BLaER1 (cell line): ENCODE data around the gene CFTR.
"Not testable (repeated sequence)": the region's sequence is repeated elsewhere in the genome, so short reads cannot be mapped to it uniquely, and the experiment has no call there.

Experiments
- H3K27ac ChIP-seq: shearing (Covaris generic); formaldehyde crosslinking; 2 replicates; pipeline ENCODE4 v1.8.1; 2022
- H3K27me3 ChIP-seq: shearing (Covaris generic); formaldehyde crosslinking; 2 replicates; pipeline ENCODE4 v1.8.1; 2022
- H3K36me3 ChIP-seq: shearing (Covaris generic); formaldehyde crosslinking; 2 replicates; pipeline ENCODE4 v1.8.1; 2022
- H3K4me1 ChIP-seq: shearing (Covaris generic); formaldehyde crosslinking; 2 replicates; pipeline ENCODE4 v1.8.1; 2022
- H3K4me2 ChIP-seq: shearing (Covaris generic); formaldehyde crosslinking; 2 replicates; pipeline ENCODE4 v1.8.1; 2022
- H3K4me3 ChIP-seq: shearing (Covaris generic); formaldehyde crosslinking; 2 replicates; pipeline ENCODE4 v1.8.1; 2022
- H3K9ac ChIP-seq: shearing (Covaris generic); formaldehyde crosslinking; 2 replicates; pipeline ENCODE4 v1.8.1; 2022
- H3K9me3 ChIP-seq: shearing (Covaris generic); formaldehyde crosslinking; 2 replicates; pipeline ENCODE4 v1.8.1; 2022
- H4K20me1 ChIP-seq: shearing (Covaris generic); formaldehyde crosslinking; 2 replicates; pipeline ENCODE4 v1.8.1; 2022
- Cebpa-rat ChIP-seq: shearing (Covaris generic); IDR thresholded peaks from 2 replicates; pipeline ENCODE4 v1.8.1; 2022

The CFTR gene

GRCh38 chr7:117479225-117480054 lies at the start of gene CFTR:
CFTR (plus strand) TSS chr7:117480025; CDS start chr7:117480095, 70 bp downstream.
- H3K9ac ChIP-seq: no peak within 1 kb of the TSS
- H3K27ac ChIP-seq: no peak within 1 kb of the TSS
- H3K36me3 ChIP-seq: no peaks in the 10 kb centered on the region
- no peak within 1 kb of the TSS for H3K4me3 ChIP-seq
- 0 out of 2 replicates have a peak, but pooled peaks cover 5% of the 10 kb centered on the region for H3K9me3 ChIP-seq
- no peaks in the 10 kb centered on the region for H3K4me1 ChIP-seq
- no peaks in the 10 kb centered on the region for H4K20me1 ChIP-seq
- H3K4me2 ChIP-seq: no peak within 1 kb of the TSS
- no peak for TF ChIP-seq Cebpa-rat
- H3K27me3 ChIP-seq: no peaks in the 10 kb centered on the region

- Histone ChIP-seq H3K9ac (no peak overlapping the region), H3K9me3 (no peaks in the 10 kb centered on the region), H4K20me1 (no peaks in the 10 kb centered on the region), H3K27ac (no peak overlapping the region), H3K4me2 (no peak overlapping the region), H3K4me1 (peaks cover 4% of the 10 kb centered on the region; the same call in 1 of the 2 replicates), H3K27me3 (no peaks in the 10 kb centered on the region), H3K4me3 (no peak overlapping the region), H3K36me3 (no peaks in the 10 kb centered on the region)
- TF ChIP-seq Cebpa-rat: no peak
These were observed 44.3 kb upstream of the CFTR start for GRCh38 chr7:117435475-117436043.

- Histone ChIP-seq H3K4me1 (no peaks in the 10 kb centered on the region), H3K9ac (no peak overlapping the region), H3K4me3 (no peak overlapping the region), H3K36me3 (no peaks in the 10 kb centered on the region), H3K27me3 (no peaks in the 10 kb centered on the region), H3K4me2 (no peak overlapping the region), H4K20me1 (no peaks in the 10 kb centered on the region), H3K27ac (no peak overlapping the region), H3K9me3 (peaks cover 5% of the 10 kb centered on the region; the same call in 1 of the 2 replicates)
- TF ChIP-seq Cebpa-rat: no peak
These were observed 35.2 kb upstream of the CFTR start for GRCh38 chr7:117444646-117445045.

GRCh38 chr7:117445206-117445605 lies 34.6 kb upstream of the CFTR start:
- Histone ChIP-seq H4K20me1 (no peaks in the 10 kb centered on the region), H3K9me3 (peaks cover 5% of the 10 kb centered on the region; the same call in 1 of the 2 replicates), H3K9ac (no peak overlapping the region), H3K27ac (no peak overlapping the region), H3K4me2 (no peak overlapping the region), H3K4me3 (no peak overlapping the region), H3K36me3 (no peaks in the 10 kb centered on the region), H3K27me3 (no peaks in the 10 kb centered on the region), H3K4me1 (no peaks in the 10 kb centered on the region)
- TF ChIP-seq Cebpa-rat: no peak

DNA sequence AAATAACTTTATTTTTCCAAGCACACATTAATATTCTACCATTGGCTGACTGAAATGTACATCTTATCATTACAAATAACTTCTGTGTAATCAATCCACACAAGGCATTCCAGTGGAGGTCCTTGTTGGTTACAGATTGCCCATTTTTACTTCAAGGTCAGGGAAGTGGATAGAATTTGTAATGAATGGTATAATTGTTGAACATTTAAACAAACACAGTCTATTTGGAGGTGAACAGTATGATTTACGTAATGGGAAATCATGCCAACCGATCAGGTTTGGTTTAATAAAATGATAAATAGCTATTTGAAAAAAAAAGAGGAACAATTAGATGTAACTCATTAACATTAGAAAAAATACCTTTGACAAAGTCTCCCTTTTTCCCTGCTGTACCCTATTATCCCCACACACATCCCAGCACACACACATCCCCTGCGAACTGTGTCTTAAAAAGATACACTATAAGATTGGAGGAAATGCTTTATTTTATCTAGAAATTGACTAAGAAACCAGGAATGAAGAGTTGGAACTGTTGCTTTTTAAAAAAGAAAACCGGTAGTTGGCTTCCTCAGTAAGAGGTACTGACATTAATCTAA lies 33.5 kb upstream of the CFTR start:
- no peaks in the 10 kb centered on the region for H3K4me1 ChIP-seq
- TF ChIP-seq Cebpa-rat: no peak

GRCh38 chr7:117448655-117449054 lies 31.2 kb upstream of the CFTR start:
- no peak overlapping the region for H3K4me3 ChIP-seq
- H4K20me1 ChIP-seq: no peaks in the 10 kb centered on the region
- no peak overlapping the region for H3K4me2 ChIP-seq
- no peaks in the 10 kb centered on the region for H3K27me3 ChIP-seq
- H3K36me3 ChIP-seq: no peaks in the 10 kb centered on the region
- H3K9me3 ChIP-seq: no peaks in the 10 kb centered on the region
- no peak for TF ChIP-seq Cebpa-rat
- no peaks in the 10 kb centered on the region for H3K4me1 ChIP-seq
- no peak overlapping the region for H3K9ac ChIP-seq
- no peak overlapping the region for H3K27ac ChIP-seq

More for the DNA sequence above, 33.5 kb upstream of the CFTR start:
- Histone ChIP-seq H3K27me3 (no peaks in the 10 kb centered on the region), H3K4me3 (no peak overlapping the region), H3K9me3 (no peaks in the 10 kb centered on the region), H3K9ac (no peak overlapping the region), H4K20me1 (no peaks in the 10 kb centered on the region), H3K27ac (no peak overlapping the region), H3K36me3 (no peaks in the 10 kb centered on the region), H3K4me2 (no peak overlapping the region)

DNA sequence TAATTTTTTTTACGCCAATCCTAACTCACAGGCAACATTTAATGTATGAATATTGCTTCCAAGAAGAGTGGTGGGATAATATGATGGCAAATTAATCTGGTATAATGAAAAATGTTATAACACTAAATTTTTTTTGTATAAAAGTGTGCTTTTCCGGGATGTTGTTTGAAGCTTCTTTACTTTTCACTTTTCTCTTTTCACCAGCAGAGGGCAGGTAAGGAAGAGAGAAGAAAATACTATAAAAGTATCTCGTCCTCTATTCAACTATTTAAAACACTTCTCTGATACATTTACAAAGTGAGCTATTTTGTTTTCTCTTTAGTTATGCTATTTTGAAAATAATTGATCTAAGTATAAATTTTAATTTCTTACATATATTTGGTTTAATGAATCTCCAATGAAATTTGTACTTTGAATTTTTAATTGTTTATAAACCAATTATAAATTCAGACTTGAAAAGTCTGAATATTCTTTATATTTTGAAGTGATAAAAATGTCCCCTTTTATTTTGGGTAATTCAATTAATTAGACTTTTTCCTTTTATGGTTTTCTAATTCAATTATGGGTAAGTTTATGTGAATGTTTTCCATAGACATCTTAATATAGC lies 20.7 kb upstream of the CFTR start:
- Histone ChIP-seq H3K9ac (no peak overlapping the region), H3K27me3 (no peaks in the 10 kb centered on the region), H3K4me3 (no peak overlapping the region), H3K36me3 (no peaks in the 10 kb centered on the region), H3K4me1 (no peaks in the 10 kb centered on the region), H4K20me1 (no peaks in the 10 kb centered on the region), H3K4me2 (no peak overlapping the region), H3K9me3 (no peaks in the 10 kb centered on the region), H3K27ac (no peak overlapping the region)
- TF ChIP-seq Cebpa-rat: no peak

- no peak overlapping the region for H3K4me2 ChIP-seq
- no peak overlapping the region for H3K27ac ChIP-seq
- H4K20me1 ChIP-seq: no peaks in the 10 kb centered on the region
- H3K4me1 ChIP-seq: no peaks in the 10 kb centered on the region
- no peaks in the 10 kb centered on the region for H3K27me3 ChIP-seq
- no peaks in the 10 kb centered on the region for H3K9me3 ChIP-seq
- TF ChIP-seq Cebpa-rat: no peak
- H3K4me3 ChIP-seq: no peak overlapping the region
- H3K36me3 ChIP-seq: no peaks in the 10 kb centered on the region
- no peak overlapping the region for H3K9ac ChIP-seq
These were observed 20.1 kb upstream of the CFTR start for GRCh38 chr7:117459735-117460134.

- not testable (repeated sequence) for H3K27ac ChIP-seq, H3K9me3 ChIP-seq, H3K4me2 ChIP-seq, H3K27me3 ChIP-seq, H3K4me3 ChIP-seq, H3K4me1 ChIP-seq, H3K36me3 ChIP-seq, H3K9ac ChIP-seq, H4K20me1 ChIP-seq
These were observed 19.0 kb upstream of the CFTR start for GRCh38 chr7:117460815-117461214.

DNA sequence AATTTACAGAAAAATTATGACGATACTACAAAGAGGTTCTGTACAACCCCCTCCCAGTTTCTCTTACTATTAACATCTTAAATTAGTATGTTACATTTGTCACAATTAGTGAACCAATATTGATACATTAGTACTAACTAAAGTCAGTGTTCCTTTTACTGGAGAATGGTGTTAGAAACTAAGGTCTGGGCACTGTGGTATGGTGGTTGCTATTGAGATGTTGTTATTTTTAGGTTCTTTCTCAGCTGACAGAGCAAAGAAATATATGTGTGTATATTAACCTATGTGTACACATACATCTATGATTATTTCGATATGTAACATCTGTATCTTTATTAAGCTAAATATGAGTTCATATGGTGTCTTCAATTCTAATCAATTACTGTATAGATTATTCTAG lies 11.7 kb upstream of the CFTR start:
- no peaks in the 10 kb centered on the region for H3K27me3 ChIP-seq
- no peaks in the 10 kb centered on the region for H3K9me3 ChIP-seq
- no peaks in the 10 kb centered on the region for H4K20me1 ChIP-seq
- H3K4me3 ChIP-seq: no peak overlapping the region
- no peaks in the 10 kb centered on the region for H3K4me1 ChIP-seq
- H3K4me2 ChIP-seq: no peak overlapping the region
- no peaks in the 10 kb centered on the region for H3K36me3 ChIP-seq
- TF ChIP-seq Cebpa-rat: no peak
- no peak overlapping the region for H3K27ac ChIP-seq
- H3K9ac ChIP-seq: no peak overlapping the region
